GM19438 (cell line): ENCODE results near the gene C1GALT1C1L.
"Not testable (repeated sequence)": the region's sequence is repeated elsewhere in the genome, so short reads cannot be mapped to it uniquely, and the experiment has no call there.

Experiments
- ATAC-seq: cut with Tn5 transposase; IDR thresholded peaks from one replicate; pipeline ENCODE4 v1.9.1; 2021; ENCODE audit warnings: low read depth; ENCODE audit not compliant: unreplicated experiment

The C1GALT1C1L gene

DNA sequence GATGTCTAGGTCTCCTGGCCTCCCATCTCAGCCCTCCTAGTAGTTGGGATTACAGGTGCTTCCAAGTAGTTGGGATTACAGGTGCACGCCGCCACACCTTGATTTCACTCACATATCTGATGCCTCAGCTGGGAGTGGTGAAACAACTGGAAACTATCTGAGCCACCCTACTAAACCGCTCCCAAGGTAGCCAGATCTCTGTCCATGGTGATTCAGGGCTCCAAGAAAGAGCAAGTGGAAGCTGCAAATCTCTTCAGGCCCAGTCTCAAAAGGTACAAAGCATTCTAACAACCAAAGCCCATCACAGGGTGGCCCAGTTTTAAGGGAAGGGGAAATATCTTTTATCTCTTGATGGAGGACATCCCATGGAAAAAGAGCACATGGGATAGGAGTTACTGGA lies 19.0 kb downstream of the C1GALT1C1L start:
- no peak for ATAC-seq

DNA sequence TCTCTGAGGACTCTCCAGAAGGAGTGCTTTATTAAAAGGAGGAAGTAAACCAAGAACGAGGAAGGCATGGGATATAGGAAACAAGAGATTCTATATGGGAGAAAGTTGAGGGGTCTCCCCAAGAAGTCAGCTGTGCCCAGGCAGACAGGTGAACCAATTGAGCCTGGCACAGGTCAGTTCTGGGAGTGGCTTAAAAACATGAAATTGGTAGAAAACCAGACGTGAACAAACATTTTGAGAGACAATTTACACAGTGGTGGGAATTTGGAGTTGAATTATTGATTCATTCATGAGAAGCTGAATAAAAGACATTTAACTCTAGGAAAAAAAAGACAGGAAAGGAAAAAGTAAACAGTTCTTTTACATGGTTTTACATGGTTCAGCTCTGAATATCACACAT lies 22.7 kb downstream of the C1GALT1C1L start:
- ATAC-seq, result no peak

DNA sequence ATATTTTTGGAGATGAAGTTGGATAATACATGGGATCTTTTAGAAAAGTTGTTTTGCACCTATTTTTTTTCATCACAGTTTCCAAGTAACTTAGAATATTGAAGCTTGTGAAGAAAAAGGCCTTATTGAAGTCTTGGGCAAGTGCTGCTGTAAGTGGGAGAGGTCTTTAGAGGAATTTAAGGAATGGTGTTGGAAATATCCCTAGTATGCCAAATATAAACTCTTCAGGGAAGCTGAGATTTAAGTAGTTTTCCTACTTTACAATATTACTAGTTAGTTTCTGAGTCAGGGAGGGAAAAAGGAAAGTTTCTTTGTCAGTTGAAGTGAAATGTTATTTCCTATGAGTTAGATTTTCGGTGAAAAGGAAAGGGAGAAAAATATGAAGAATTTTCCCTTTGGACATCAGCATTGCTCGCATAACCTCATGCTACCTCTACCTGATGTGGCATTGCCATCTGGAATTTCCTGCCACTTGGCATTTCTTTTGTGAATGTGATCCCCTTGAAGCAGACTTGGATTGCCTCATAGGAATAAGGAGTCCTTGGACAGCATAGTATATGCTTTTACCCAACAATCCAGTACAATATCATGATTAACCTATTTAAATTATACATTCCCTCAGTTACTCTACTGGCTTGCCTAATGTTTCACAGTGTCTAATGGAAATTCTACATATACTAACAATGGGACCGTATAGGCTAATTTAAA lies 27.1 kb downstream of the C1GALT1C1L start:
- no peak for ATAC-seq

DNA sequence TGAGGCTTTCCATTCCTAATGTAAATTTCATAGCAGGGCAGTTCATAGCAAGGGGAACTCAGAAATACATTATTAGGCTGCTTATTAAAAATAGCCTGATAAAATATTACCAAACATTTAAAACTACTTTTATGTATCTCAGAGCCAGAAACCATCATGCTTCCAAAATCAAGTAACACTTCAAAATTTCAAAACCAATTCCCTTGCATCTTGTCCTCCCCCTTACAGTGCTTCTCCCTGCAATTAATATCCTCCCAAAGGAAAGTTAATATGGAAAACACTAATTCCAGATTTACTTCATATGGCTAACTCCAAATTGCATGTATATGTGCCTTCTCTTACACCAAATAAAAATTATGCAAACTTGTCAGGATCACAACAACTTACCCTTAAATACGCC lies 32.5 kb downstream of the C1GALT1C1L start:
- ATAC-seq, result no peak

DNA sequence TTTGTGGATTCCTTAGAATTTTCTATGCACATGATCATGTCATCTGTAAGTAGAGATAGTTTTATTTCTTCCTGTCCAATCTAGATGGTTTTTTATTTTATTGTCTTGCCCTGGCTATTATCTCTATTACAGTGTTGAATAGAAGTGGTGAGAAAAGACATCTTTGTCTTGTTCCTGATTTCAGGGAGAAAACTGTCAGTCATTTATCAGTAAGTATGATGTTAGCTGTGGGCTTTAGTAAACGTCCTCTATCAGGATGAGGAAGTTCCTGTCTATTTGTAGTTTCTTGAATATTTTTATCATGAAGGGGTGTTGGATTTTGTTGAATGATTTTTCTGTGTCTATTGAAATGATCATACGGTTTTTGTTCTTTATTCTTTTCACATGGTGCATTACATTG lies 33.9 kb downstream of the C1GALT1C1L start:
- ATAC-seq, result no peak

DNA sequence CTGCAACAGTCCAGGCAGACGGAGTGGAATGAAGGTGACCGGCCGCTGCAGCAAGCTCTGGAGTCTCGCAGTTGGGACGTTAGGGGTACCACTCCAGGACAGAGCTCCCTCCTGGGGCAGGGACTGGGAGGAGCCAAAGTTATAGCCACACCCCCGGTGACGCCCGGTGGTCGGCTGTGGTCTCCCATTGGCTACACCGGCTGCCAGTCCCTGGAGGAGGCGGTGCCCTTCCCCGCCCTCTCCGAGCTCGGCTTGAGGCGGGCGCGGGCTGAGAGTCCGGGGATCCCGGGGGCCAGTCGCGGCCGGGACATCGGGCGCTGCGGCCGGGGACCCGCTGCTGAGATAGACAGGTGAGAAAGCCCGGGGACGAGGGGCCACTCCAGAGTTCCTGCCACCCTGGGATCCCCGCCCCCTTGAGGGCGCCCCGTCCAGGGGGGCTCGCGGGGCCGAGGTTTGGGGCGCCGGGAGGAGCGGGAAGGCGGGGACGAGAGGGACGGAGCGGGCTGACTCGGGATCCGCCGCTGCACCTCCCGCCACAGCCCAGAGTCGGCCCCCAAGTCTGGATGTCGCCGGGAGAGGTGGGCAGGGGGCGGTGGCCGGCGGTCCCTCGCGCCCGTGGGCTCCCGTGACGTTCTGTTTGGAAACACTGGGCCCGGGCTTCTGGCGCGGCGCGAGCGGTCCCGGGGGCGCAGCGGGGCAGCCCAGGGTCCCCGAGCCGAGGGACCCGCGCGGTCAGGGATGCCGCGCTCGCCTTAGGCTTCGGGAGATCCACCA lies 39.0 kb downstream of the C1GALT1C1L start, which contains the start of gene PLEKHH2:
TSS of gene PLEKHH2 (plus strand) at position 231 of the 774 bp plus-strand sequence. CDS start 7,414 bp downstream, outside the sequence.
- peak; percentile 100 for ATAC-seq

DNA sequence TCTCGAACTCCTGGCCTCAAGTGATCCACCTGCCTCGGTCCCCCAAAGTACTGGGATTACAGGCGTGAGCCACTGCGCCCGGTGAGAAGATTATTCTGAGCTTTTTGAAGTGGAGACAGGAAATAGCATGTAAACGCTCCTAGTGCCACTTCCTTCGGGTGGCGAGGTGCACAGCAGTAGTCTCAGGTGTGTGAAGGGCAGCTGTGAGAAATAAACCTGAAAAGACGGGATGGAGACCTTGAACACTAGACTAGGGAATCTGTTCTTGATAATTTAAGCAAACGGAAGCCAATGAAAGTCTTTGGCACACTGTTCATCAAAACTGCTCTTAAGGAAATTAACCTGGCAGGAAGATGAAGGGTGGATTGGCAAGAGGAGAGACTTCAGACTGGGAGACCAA lies 39.6 kb downstream of the C1GALT1C1L start:
- ATAC-seq, result no peak

DNA sequence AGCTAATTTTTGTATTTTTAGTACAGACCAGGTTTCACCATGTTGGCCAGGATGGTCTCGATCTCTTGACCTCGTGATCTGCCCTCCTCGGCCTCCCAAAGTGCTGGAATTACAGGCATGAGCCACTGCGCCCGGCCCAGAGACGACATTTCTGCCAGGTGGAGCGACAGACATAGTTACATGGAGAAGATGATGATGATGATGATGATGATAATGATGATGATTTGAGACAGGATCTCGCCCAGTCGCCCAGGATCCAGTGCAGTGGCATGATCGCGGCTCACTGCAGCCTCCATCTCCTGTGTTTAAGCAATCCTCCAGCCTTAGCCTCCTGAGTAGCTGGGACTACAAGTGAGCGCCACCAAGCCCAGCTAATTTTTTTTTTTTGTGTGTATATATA lies 40.1 kb downstream of the C1GALT1C1L start:
- ATAC-seq, result not testable (repeated sequence)

DNA sequence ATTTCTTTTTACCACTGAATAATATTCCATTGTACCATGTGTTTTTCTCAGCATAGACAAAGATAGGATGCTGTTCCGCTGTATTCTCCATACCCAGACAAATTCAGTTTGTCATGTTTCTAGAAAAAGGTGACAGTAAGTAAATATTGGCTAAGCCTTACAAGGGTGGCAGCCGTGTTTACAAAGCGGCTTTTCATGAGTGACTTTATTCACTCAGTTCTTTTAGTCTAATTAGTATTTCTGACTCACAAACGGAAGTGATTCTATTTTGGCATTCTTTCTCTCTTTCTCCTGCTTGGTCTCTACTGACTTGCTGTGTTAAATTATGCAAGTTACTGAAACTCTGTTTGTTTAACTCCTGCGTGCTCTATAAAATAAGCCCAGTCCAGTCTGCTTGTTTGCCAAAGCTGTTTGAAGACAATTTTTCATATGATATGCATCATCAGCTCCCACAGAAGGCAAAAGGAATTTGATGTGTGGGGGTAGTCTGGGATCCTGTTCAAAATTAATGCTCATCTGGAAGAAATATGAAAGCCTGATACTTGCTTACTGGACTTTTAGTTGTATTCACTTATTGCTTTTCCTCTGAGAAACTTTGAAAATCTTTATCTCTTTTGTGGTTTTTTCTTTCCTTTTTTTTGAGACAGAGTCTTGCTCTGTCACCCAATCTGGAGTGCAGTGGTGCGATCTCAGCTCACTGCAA lies 41.5 kb downstream of the C1GALT1C1L start:
- ATAC-seq, result no peak

DNA sequence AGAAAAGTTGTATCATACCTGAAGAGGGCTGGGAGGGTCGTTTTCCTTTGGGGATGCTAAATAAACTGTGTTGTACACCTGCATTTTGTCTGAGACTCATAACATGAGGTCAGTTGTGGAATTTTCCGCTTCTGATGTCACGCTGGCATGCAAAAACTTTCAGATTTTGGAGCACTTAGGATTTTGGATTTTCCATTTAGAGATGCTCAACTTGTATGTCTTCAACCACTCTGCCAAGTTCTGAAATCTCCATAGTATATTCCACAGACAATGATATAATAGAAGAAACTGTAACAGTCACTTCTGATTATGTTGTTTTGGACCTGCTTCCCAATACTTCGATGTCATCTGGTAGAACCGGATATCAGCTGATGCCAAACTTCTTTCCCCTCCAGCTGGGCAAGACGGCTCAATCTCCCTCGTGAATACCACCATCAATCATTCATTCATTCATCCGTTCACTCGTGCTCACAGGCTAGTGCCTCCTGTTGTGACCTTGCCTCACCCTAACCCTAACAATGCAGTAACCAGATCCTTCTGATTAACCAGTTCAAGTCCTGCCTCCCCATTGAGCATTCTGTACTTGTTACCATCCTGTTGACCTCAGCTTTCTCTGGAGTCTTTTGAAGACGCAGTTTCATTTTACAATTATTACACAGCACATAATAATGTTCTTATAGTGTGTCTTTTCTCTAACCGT lies 44.5 kb downstream of the C1GALT1C1L start:
- no peak for ATAC-seq
